MM.1S (cell line): Measurements from ENCODE around the gene KRTCAP3.

Experiments
- DNase-seq: peaks from one replicate; pipeline ENCODE4 v3.0.0-alpha.2; 2015
- H2AFZ ChIP-seq: fragments of 300-600 bp; sonication (generic); 2 replicates; pipeline ENCODE4 v1.6.0; 2016; ENCODE audit warnings: antibody characterized with exemption, low read length
- H3F3A ChIP-seq: fragments of 300-600 bp; sonication (generic); 2 replicates; pipeline ENCODE4 v1.6.1; 2016; ENCODE audit warnings: mild to moderate bottlenecking, antibody characterized with exemption, low read length, moderate library complexity, mixed read lengths; ENCODE audit not compliant: insufficient read depth
- H3K27ac ChIP-seq: fragments of 300-600 bp; sonication (generic); 2 replicates; pipeline ENCODE4 v1.5.1; 2016; ENCODE audit warnings: mild to moderate bottlenecking, low read length
- H3K27me3 ChIP-seq: fragments of 300-600 bp; sonication (generic); replicated peaks from 2 replicates; pipeline ENCODE4 v1.6.0; 2016; ENCODE audit warnings: low read length; ENCODE audit not compliant: insufficient read depth
- H3K36me3 ChIP-seq: fragments of 300-600 bp; sonication (generic); replicated peaks from 2 replicates; pipeline ENCODE4 v1.6.1; 2016; ENCODE audit warnings: mild to moderate bottlenecking, low read length, mixed read lengths; ENCODE audit not compliant: insufficient read depth
- H3K4me1 ChIP-seq: fragments of 300-600 bp; sonication (generic); 2 replicates; pipeline ENCODE4 v1.6.1; 2016; ENCODE audit warnings: low read length, mixed read lengths
- H3K4me2 ChIP-seq: fragments of 300-600 bp; sonication (generic); 2 replicates; pipeline ENCODE4 v1.6.0; 2016; ENCODE audit warnings: low read depth, low read length
- H3K4me3 ChIP-seq: fragments of 300-600 bp; sonication (generic); 2 replicates; pipeline ENCODE4 v1.5.1; 2016; ENCODE audit warnings: low read length, mixed read lengths
- H3K79me2 ChIP-seq: fragments of 300-600 bp; sonication (generic); 2 replicates; pipeline ENCODE4 v1.6.1; 2016; ENCODE audit warnings: mixed run types, low read length, mixed read lengths
- H3K9ac ChIP-seq: fragments of 300-600 bp; sonication (generic); 2 replicates; pipeline ENCODE4 v1.6.1; 2016; ENCODE audit warnings: low read length, mixed read lengths
- H3K9me2 ChIP-seq: fragments of 300-600 bp; sonication (generic); replicated peaks from 2 replicates; pipeline ENCODE4 v1.6.1; 2016; ENCODE audit warnings: mild to moderate bottlenecking, low read length, mixed read lengths; ENCODE audit not compliant: insufficient read depth
- H3K9me3 ChIP-seq: fragments of 300-600 bp; sonication (generic); replicated peaks from 2 replicates; pipeline ENCODE4 v1.6.1; 2016; ENCODE audit warnings: mild to moderate bottlenecking, low read length, mixed read lengths; ENCODE audit not compliant: insufficient read depth
- H4K20me1 ChIP-seq: fragments of 300-600 bp; sonication (generic); 2 replicates; pipeline ENCODE4 v1.6.1; 2016; ENCODE audit warnings: mild to moderate bottlenecking, low read length, moderate library complexity, mixed read lengths; ENCODE audit not compliant: insufficient read depth
- CTCF ChIP-seq: fragments of 300-600 bp; sonication (generic); IDR thresholded peaks from 2 replicates; pipeline ENCODE4 v1.5.1; 2016; ENCODE audit warnings: antibody characterized with exemption, low read length, mixed read lengths
- EZH2 ChIP-seq: fragments of 300-600 bp; sonication (generic); optimal IDR thresholded peaks from 2 replicates; pipeline ENCODE3; 2017; ENCODE audit warnings: low read depth, mild to moderate bottlenecking, antibody characterized with exemption, low read length, mixed read lengths
- EZH2phosphoT487 ChIP-seq: fragments of 300-600 bp; sonication (generic); IDR thresholded peaks from 2 replicates; pipeline ENCODE4 v1.6.1; 2018; ENCODE audit warnings: antibody characterized with exemption, low read length

KRTCAP3 gene

GRCh38 chr2:27409321-27410073 lies 32.7 kb upstream of the KRTCAP3 start, which contains the start of gene PPM1G:
PPM1G (minus strand) TSS chr2:27409591; CDS start chr2:27409422, 169 bp downstream.
- Histone ChIP-seq H3K36me3 (0 out of 2 replicates have a peak, but pooled peaks cover 3% of the 10 kb centered on the region), H2AFZ (peak within 1 kb of the TSS; percentile 99), H3K79me2 (peaks cover 49% of the 10 kb centered on the region), H4K20me1 (peaks cover 5% of the 10 kb centered on the region; the same call in 1 of the 2 replicates), H3K9ac (peak within 1 kb of the TSS; percentile 91), H3K27me3 (no peaks in the 10 kb centered on the region), H3K9me3 (no peaks in the 10 kb centered on the region), H3K9me2 (no peaks in the 10 kb centered on the region), H3K27ac (peak within 1 kb of the TSS; percentile 75), H3K4me1 (peaks cover 10% of the 10 kb centered on the region), H3K4me2 (peak within 1 kb of the TSS; percentile 97), H3F3A (peaks cover 14% of the 10 kb centered on the region; the same call in 1 of the 2 replicates), H3K4me3 (peak within 1 kb of the TSS; percentile 95)
- TF ChIP-seq EZH2phosphoT487 (no peak), EZH2 (no peak), CTCF (no peak)
- peak; percentile 95 for DNase-seq

- Histone ChIP-seq H3K4me2 (no peak overlapping the region), H3K27ac (no peak overlapping the region), H3K4me3 (no peak overlapping the region), H4K20me1 (peaks cover 1% of the 10 kb centered on the region; the same call in 1 of the 2 replicates), H3F3A (peaks cover 14% of the 10 kb centered on the region; the same call in 1 of the 2 replicates), H3K9ac (no peak overlapping the region), H3K27me3 (no peaks in the 10 kb centered on the region), H3K36me3 (0 out of 2 replicates have a peak, but pooled peaks cover under 1% of the 10 kb centered on the region), H3K79me2 (peaks cover 18% of the 10 kb centered on the region), H2AFZ (no peak overlapping the region), H3K9me2 (no peaks in the 10 kb centered on the region), H3K9me3 (no peaks in the 10 kb centered on the region), H3K4me1 (peaks cover 8% of the 10 kb centered on the region)
- no peak for DNase-seq
- TF ChIP-seq CTCF (no peak), EZH2 (no peak), EZH2phosphoT487 (no peak)
Measured at GRCh38 chr2:27412419-27413152, 29.6 kb upstream of the KRTCAP3 start.

GRCh38 chr2:27416151-27416550 lies 26.0 kb upstream of the KRTCAP3 start:
- DNase-seq, result no peak
- no peaks in the 10 kb centered on the region for H3K9me3 ChIP-seq
- TF ChIP-seq EZH2, result no peak
- TF ChIP-seq EZH2phosphoT487, result no peak
- no peak for TF ChIP-seq CTCF

More at GRCh38 chr2:27416151-27416550, 26.0 kb upstream of the KRTCAP3 start:
- H3F3A ChIP-seq, result no peaks in the 10 kb centered on the region
- H3K9ac ChIP-seq, result no peak overlapping the region
- H3K9me2 ChIP-seq, result no peaks in the 10 kb centered on the region
- H3K27ac ChIP-seq, result no peak overlapping the region
- H3K36me3 ChIP-seq, result no peaks in the 10 kb centered on the region
- no peak overlapping the region for H3K4me2 ChIP-seq
- no peaks in the 10 kb centered on the region for H3K79me2 ChIP-seq
- H3K4me3 ChIP-seq, result no peak overlapping the region
- H2AFZ ChIP-seq, result no peak overlapping the region
- no peaks in the 10 kb centered on the region for H3K27me3 ChIP-seq
- no peaks in the 10 kb centered on the region for H3K4me1 ChIP-seq
- no peaks in the 10 kb centered on the region for H4K20me1 ChIP-seq
